SH-SY5Y (cell line): ENCODE results near the gene KRTAP5-4.

Experiments
- GATA2 ChIP-seq: IDR thresholded peaks from 2 replicates; pipeline ENCODE4 v1.6.1; 2011; ENCODE audit warnings: mild to moderate bottlenecking, low read depth, low read length
- GATA3 ChIP-seq: IDR thresholded peaks from 2 replicates; pipeline ENCODE4 v1.6.1; 2011; ENCODE audit warnings: low read depth, mild to moderate bottlenecking, low read length, moderate library complexity

GRCh38 chr11:1641096-1641495 lies 19.2 kb upstream of the KRTAP5-4 start:
- TF ChIP-seq GATA2 (no peak), GATA3 (no peak)
